ENCODE data around the gene SCART1.

The SCART1 gene

GRCh38 chr10:133445268-133445732, 8.4 kb upstream of the SCART1 start:
- H3K4me3 ChIP-seq = no peak overlapping the region
- TF ChIP-seq CTCF (IDR thresholded peaks at IDR 0.05) = no peak
- H3K27ac ChIP-seq = no peak overlapping the region
- peak; percentile 52 for DNase-seq (ENCODE audit: low spot score)

- DNase-seq (ENCODE audit: low spot score) = no peak
- TF ChIP-seq CTCF (IDR thresholded peaks at IDR 0.05) = no peak
- Histone ChIP-seq H3K27ac (no peak overlapping the region), H3K4me3 (no peak overlapping the region)
Observed at GRCh38 chr10:133445751-133446708, 7.7 kb upstream of the SCART1 start.

GRCh38 chr10:133446979-133447378, 6.8 kb upstream of the SCART1 start:
- Histone ChIP-seq H3K4me3 (no peak overlapping the region), H3K27ac (no peak overlapping the region)
- no peak for TF ChIP-seq CTCF (IDR thresholded peaks at IDR 0.05)
- no peak for DNase-seq (ENCODE audit: low spot score)

GRCh38 chr10:133448120-133448519, 5.6 kb upstream of the SCART1 start:
- Histone ChIP-seq H3K4me3 (no peak overlapping the region), H3K27ac (no peak overlapping the region)
- DNase-seq (ENCODE audit: low spot score) = no peak
- TF ChIP-seq CTCF (IDR thresholded peaks at IDR 0.05) = no peak

- TF ChIP-seq CTCF (IDR thresholded peaks at IDR 0.05) = no peak
- no peak for DNase-seq (ENCODE audit: low spot score)
- H3K27ac ChIP-seq = no peak overlapping the region
- no peak overlapping the region for H3K4me3 ChIP-seq
Observed at GRCh38 chr10:133451346-133451745, 2.4 kb upstream of the SCART1 start.

GRCh38 chr10:133452453-133452852, 1.3 kb upstream of the SCART1 start:
- Histone ChIP-seq H3K27ac (no peak overlapping the region), H3K4me3 (no peak overlapping the region)
- no peak for TF ChIP-seq CTCF (IDR thresholded peaks at IDR 0.05)
- no peak for DNase-seq (ENCODE audit: low spot score)
